Renal cortical epithelial cell (primary cell): Measurements from ENCODE around the gene MYADML2. TPM values are rescaled to one million over a fixed set of nuclear protein-coding genes. Genes with fewer than 3 reads are reported as not detected.
A peak's percentile ranks its signal among the peaks of the same experiment; 100 is the strongest.

ENCODE experiments used
- DNase-seq: peaks from one replicate; pipeline ENCODE4 v3.0.0-alpha.2; 2011; ENCODE audit warnings: low read depth
- total RNA-seq: library from RNA; depleted of rRNA; stranded (reverse); fragments of >200 nt; gene quantifications from 2 replicates; pipeline ENCODE4 v1.2.3, GENCODE V29; 2014

Gene MYADML2
- total RNA-seq, 1 donor from 2014 or later = not detected

DNA sequence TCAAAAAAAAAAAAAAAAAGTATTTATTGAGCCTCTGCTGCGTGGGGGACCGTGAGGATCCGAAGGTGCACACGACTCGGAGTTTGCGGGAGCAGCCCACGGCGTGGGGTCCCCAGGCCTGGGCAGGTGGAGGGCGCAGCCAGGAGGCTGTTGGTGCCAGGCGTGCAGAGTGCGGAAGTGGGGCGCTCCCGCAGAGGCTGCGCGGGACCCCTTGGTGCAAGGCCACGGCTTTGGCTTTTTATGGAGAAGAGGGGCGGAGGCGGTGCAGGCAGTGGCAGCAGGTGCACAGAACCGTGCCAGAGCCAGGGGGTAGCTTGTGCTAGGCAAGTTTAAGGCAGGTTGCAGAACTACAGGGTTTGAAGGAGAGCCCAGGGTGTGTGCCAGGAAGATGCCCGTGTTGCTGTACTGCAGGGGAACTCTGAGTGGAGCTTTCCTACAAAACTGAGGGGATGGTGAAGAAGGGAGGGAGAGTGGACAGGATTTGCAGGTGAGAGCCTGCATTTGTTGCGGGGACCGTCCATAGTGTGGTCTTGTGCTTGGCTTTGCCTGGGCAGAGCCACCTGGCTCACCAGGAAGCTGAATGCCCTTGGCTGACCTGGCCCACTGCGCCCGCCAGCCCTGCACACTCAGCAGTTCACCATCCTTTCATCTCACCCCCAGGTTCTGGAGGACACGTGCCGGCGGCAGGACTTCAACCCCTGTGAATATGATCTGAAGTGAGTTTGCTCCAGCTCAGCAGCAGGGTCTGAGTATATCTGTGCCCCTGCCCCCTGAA lies 31.7 kb upstream of the MYADML2 start:
- DNase-seq = no peak

DNA sequence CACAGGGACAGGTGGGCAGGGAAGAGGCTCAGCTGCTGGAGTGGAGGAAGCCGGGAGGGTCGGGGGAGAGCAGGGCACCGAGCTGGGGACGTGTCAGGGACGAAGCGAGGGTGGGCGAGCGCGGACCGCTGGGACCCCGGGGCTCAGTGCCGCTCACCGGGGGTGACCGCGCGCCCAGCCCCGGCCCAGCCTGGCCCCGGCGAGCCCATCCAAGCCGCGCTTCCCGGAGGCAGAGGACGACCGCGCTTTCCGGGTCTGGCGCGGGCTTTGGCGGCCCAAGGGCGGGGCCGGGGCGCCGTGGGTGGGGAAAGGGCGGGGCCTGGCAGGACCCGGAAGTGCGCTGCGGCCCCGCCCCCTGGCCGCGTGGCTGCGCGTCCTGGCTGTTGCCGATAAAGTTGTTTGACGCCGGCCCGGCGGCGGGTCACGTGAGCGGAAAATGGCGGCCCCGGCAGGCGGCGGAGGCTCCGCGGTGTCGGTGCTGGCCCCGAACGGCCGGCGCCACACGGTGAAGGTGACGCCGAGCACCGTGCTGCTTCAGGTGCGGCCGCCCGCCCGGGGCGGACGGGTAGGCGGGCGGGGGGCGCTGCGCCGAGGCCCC lies 30.3 kb upstream of the MYADML2 start, which contains the start of gene ASPSCR1:
ASPSCR1 (plus strand) TSS at position 419 of the 598 bp plus-strand sequence; CDS start at position 437, 18 bp downstream.
- DNase-seq = peak; percentile 60

DNA sequence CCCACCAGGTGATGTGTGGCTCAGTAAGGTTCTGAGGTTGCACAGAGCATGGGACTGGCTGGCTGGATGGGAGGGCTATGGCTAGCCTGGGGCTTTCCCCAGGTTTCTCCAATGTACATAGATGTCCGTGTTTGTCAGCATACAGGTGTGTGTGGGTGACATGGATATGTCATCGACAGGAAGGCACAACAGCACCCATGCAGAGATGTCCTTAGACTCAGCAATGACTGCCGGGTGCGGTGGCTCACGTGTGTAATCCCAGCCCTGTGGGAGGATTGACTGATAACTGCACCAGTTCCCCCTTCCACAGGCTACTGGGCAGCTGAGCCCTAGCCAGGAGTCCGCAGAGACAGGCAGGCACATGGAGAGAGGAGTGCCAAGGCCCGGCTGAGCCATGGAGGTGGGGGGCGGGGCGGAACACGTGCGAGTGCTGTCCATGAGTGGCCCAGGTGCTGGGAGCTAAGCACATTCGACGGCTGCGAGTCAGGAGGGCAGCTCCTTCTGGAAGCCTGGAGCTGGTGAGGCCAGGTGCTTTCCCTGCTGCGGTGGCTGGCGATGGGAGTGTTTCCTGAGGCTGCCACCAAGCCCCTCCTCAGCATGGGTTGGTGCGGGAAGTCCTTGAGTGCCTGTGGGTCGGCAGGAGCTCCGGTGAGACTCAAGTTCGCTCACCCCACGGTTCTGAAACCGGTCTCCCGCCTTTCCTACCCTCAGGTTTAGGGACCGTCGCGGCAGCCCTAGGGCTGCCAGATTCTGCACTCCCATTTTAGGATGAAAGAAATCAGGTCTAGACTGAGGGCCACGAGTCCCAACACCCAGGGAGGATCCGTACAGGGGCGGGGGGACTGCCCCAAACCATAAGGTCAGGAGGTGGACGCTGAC lies 29.5 kb upstream of the MYADML2 start:
- DNase-seq = no peak

- no peak for DNase-seq
These were observed 26.4 kb upstream of the MYADML2 start for GRCh38 chr17:81973432-81973831.

GRCh38 chr17:81968850-81969812 lies 22.1 kb upstream of the MYADML2 start:
- DNase-seq = no peak

GRCh38 chr17:81968396-81968745 lies 21.3 kb upstream of the MYADML2 start:
- DNase-seq = no peak

GRCh38 chr17:81967533-81968395 lies 20.7 kb upstream of the MYADML2 start:
- DNase-seq = peak; percentile 58

GRCh38 chr17:81967244-81967532 lies 20.2 kb upstream of the MYADML2 start:
- no peak for DNase-seq

- DNase-seq = no peak
These were observed 19.6 kb upstream of the MYADML2 start for GRCh38 chr17:81966343-81967243.

DNA sequence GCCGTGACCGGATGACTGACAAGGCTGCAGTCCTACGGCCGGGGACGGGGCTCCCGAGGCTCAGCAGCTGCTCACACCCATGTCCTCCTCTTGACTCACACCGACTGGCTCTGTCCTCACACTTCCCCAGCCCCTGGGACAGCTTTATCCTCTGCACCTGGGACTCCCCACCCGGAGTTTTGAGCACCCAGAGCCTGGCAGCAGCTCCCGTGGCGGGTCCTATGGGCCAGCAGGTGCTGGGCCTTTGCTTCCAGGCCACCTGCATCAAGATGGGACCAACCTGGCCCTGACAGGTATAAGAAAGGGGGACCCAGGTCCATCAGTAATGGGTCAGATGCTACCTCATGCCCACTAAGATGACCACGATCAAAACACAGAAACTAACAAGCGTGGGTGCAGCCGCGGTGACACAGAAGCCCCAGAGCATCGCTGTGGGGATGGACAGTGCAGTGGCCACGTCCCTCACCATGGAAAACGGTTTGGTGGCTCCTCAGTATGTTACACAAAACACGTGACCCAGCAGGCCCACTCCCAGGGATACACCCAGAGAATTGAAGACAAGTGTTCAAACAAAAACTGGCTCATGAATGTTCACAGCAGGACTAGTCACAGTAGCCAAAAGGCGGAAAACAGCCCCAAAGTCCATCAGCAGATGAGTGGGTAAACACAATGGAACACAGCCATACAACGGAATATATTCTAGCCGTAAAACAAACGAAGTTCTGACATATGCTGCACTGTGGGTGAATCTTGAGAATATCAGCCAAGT lies 17.2 kb upstream of the MYADML2 start:
- no peak for DNase-seq

GRCh38 chr17:81962499-81963441 lies 15.7 kb upstream of the MYADML2 start:
- DNase-seq = no peak

DNA sequence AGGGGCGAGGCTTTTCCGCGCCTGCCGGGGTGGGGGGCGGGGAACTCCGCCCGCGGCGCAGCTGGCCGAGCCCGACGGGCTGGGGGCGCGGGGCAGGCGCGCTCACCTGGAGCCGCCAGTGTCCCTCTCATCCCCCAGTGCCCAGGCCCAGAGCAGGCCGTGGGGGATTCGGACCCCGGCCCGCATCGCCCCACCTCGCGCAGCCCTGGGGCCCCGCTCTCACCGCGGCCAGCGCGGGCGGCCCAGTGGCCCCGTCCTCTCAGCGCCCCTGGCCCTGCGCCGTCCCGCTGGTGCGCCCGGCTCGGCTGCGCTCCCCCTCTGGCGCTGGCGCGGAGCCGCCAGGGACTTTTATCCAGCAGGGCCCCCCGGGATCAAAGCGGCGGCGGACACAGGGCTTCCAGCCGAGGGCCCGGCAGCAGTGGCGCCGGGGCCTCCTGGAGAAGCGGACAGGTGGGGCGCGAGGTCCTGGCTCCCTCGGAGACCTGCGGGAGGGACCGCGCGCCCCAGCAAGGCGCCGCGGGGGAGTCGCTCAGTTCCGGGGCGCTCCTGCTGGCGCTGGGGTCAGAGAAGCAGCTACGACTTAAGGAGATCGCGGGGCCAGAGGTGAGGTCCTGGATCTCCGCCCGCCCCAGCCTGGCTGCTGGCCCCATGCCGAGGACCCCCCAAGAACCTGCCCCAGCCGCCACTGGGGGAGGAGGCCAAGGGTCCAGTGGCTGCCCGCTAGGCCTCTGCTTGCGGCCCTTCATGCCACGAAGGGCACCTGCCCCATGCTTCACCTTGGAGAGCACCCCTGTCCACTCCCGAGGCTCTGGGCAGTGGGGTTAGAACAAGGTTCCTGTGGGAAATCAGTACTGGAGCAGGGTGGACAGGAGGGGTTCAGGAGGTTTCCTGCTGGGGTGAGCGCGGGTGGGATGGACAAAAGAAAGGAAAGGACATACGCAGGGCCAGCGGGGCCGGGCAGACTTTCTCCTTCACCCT lies 14.8 kb upstream of the MYADML2 start:
- no peak for DNase-seq

- no peak for DNase-seq
These were observed 14.1 kb upstream of the MYADML2 start, which contains the start of gene NOTUM for GRCh38 chr17:81961087-81961511. NOTUM (minus strand) TSS chr17:81961187; CDS start chr17:81960909, 278 bp downstream.

DNA sequence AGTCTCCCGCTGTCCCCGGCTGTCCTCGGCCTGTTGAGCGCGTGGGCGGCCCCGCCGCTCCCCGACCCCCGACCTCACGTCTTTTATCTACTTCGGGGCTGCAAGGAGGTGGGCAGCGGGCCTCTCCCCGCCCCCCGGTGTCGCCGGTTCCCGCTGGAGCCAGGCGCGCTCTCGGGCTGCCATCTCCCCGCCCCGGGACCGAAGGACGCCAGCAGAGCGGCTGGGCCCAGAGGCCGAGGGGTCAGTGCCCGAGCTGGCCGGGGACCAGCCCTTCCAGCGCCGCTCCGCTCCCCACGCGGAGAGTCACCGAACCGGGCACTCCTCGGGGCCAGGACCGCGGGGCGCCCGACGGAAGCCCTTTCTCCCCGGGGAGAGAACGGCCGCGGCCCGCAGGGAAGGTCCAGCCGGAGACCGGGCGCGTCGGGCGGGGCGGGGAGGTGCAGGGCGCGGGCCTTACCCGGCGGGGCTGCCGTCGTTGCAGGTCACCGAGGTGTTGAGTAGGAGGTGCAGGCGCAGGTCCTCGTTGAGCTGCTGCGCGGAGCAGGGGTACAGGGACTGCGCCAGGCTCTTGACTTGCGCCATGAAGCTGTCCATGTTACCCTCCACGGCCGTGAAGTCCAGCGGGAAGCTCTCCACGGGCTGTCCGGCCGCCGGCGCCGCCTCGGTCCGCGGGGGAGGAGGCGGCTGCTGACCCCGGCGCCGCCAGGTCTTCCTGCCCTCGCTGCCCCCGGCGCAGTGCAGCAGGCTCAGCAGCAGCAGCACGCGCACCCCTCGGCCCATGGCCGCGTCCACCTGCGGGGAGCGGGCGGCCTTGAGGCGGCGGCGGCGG lies 13.3 kb upstream of the MYADML2 start:
- no peak for DNase-seq
